HCT116 (cell line): Measurements from ENCODE around the gene CHSY1. TPM values are rescaled to one million over a fixed set of nuclear protein-coding genes. Genes with fewer than 3 reads are reported as not detected.

Experiments used
- ATAC-seq: fragments of 200-7000 bp; cut with Tn5 transposase; 2 replicates; pipeline ENCODE4 v1.9.1; 2020; ENCODE audit warnings: mild to moderate bottlenecking, moderate library complexity
- BruUV-seq: library from RNA; stranded (reverse); fragments of 400-500 nt; replicated peaks from 2 replicates; lab custom pipeline; 2021; lab: Mats Ljungman, UMichigan
- CTCF ChIA-PET: fragments of 300-600 bp; sonication (Branson Sonifier 250); formaldehyde crosslinking; loops from one replicate; lab custom pipeline; 2021; ENCODE audit warnings: antibody characterized with exemption; lab: Charles Lee
- POLR2A ChIA-PET: fragments of 300-600, 350-600 bp; sonication (Branson Sonifier 250); formaldehyde crosslinking; loops from one replicate; lab custom pipeline; 2021; ENCODE audit warnings: antibody characterized with exemption; lab: Charles Lee
- RAD21 ChIA-PET, 2 experiments: fragments of 300-600 bp; sonication (Branson Sonifier 250); formaldehyde crosslinking; loops; one replicate each; lab custom pipeline; 2023; ENCODE audit warnings: low total read pairs in 2 of 2; ENCODE audit not compliant: uncharacterized antibody in 2 of 2, unreplicated experiment in 2 of 2, low non-redundant PET in 1 of 2; lab: Charles Lee
- DNase-seq: peaks from one replicate; pipeline ENCODE4 v3.0.0-alpha.2; 2010; ENCODE audit warnings: low read depth, low spot score
- H2AFZ ChIP-seq: fragments of 200-600 bp; shearing (Covaris generic), sonication (generic); 2 replicates; pipeline ENCODE4 v1.6.1; 2017; ENCODE audit warnings: low read depth, mixed run types, mixed read lengths, antibody characterized with exemption, low read length; ENCODE audit not compliant: poor library complexity, severe bottlenecking
- H3K27ac ChIP-seq: 2 replicates; pipeline ENCODE4 v1.5.1; 2012; ENCODE audit warnings: low read depth, low read length
- H3K27me3 ChIP-seq: fragments of 200-600 bp; sonication (generic); 2 replicates; pipeline ENCODE4 v1.6.1; 2016; ENCODE audit warnings: mixed run types, low read length, mixed read lengths; ENCODE audit not compliant: insufficient read depth
- H3K36me3 ChIP-seq, 2 experiments: fragments of 200-500 bp in 1 of 2; fragments of 200-600 bp in 1 of 2; sonication (Bioruptor generic) in 1 of 2; sonication (generic) in 1 of 2; 2 replicates each; pipeline versions ENCODE4 v1.5.1 to v1.6.1; 2014 to 2016; ENCODE audit warnings: low read length in 2 of 2, inconsistent platforms in 1 of 2, mixed read lengths in 1 of 2, mixed run types in 1 of 2; ENCODE audit not compliant: insufficient read depth in 2 of 2, control insufficient read depth in 1 of 2
- H3K4me1 ChIP-seq, 2 experiments: fragments of 200-600 bp in 1 of 2; sonication (generic) in 1 of 2; 2 replicates each; pipeline versions ENCODE4 v1.5.1 to v1.6.1; 2012 to 2017; ENCODE audit warnings: low read length in 2 of 2, inconsistent platforms in 1 of 2, mild to moderate bottlenecking in 1 of 2, mixed read lengths in 1 of 2, mixed run types in 1 of 2, moderate library complexity in 1 of 2; ENCODE audit not compliant: insufficient read depth in 2 of 2, control insufficient read depth in 1 of 2
- H3K4me2 ChIP-seq: fragments of 200-600 bp; sonication (generic); 2 replicates; pipeline ENCODE4 v1.6.1; 2017; ENCODE audit warnings: mixed run types, low read length, mixed read lengths
- H3K4me3 ChIP-seq, 2 experiments: fragments of 200-600 bp in 1 of 2; sonication (generic) in 1 of 2; replicated peaks in 1 of 2; 2 replicates each; pipeline ENCODE4 v1.5.1; 2011 to 2016; ENCODE audit warnings: low read length in 2 of 2, control low read depth in 1 of 2, low read depth in 1 of 2, mild to moderate bottlenecking in 1 of 2, mixed read lengths in 1 of 2, mixed run types in 1 of 2
- H3K79me2 ChIP-seq: fragments of 200-600 bp; sonication (generic); 2 replicates; pipeline ENCODE4 v1.6.1; 2017; ENCODE audit warnings: mild to moderate bottlenecking, mixed run types, low read length, moderate library complexity, mixed read lengths; ENCODE audit not compliant: insufficient read depth
- H3K9ac ChIP-seq: fragments of 200-600 bp; sonication (generic); 2 replicates; pipeline ENCODE4 v1.6.1; 2016; ENCODE audit warnings: low read length, mixed read lengths
- H3K9me2 ChIP-seq: fragments of 200-600 bp; sonication (generic), shearing (Covaris generic); 2 replicates; pipeline ENCODE4 v1.6.1; 2017; ENCODE audit warnings: mixed run types, mild to moderate bottlenecking, moderate library complexity; ENCODE audit not compliant: insufficient read depth
- H3K9me3 ChIP-seq, 2 experiments: fragments of 200-500 bp in 1 of 2; fragments of 200-600 bp in 1 of 2; sonication (Bioruptor generic) in 1 of 2; sonication (generic) in 1 of 2; 2 replicates each; pipeline ENCODE4 v1.6.1; 2014 to 2017; ENCODE audit warnings: low read length in 2 of 2, mixed read lengths in 2 of 2, inconsistent platforms in 1 of 2, low read depth in 1 of 2, mild to moderate bottlenecking in 1 of 2, mixed run types in 1 of 2, moderate library complexity in 1 of 2; ENCODE audit not compliant: control insufficient read depth in 1 of 2, insufficient read depth in 1 of 2
- H4K20me1 ChIP-seq: fragments of 200-600 bp; sonication (generic), shearing (Covaris generic); 2 replicates; pipeline ENCODE4 v1.6.1; 2017; ENCODE audit warnings: mixed run types, mild to moderate bottlenecking, moderate library complexity; ENCODE audit not compliant: insufficient read depth
- EGR1 ChIP-seq: IDR thresholded peaks from 2 replicates; pipeline ENCODE4 v1.6.1; 2012; ENCODE audit warnings: low read depth
- FOSL1 ChIP-seq: IDR thresholded peaks from 2 replicates; pipeline ENCODE4 v1.6.1; 2012; ENCODE audit warnings: low read depth
- JUND ChIP-seq: IDR thresholded peaks from 2 replicates; pipeline ENCODE4 v1.6.1; 2012
- MAX ChIP-seq: IDR thresholded peaks from 2 replicates; pipeline ENCODE4 v1.6.1; 2012
- POLR2AphosphoS5 ChIP-seq: IDR thresholded peaks from 2 replicates; pipeline ENCODE4 v1.6.1; 2011; ENCODE audit warnings: mild to moderate bottlenecking, low read depth, low read length, moderate library complexity
- TCF7L2 ChIP-seq: IDR thresholded peaks from 2 replicates; pipeline ENCODE4 v1.7.0; 2011; ENCODE audit warnings: borderline replicate concordance, inconsistent platforms; ENCODE audit not compliant: insufficient read depth, insufficient read length; ENCODE audit errors: extremely low read depth
- YY1 ChIP-seq: IDR thresholded peaks from 2 replicates; pipeline ENCODE4 v1.6.1; 2011; ENCODE audit warnings: low read length, low read depth, moderate library complexity, mild to moderate bottlenecking; ENCODE audit not compliant: insufficient replicate concordance; ENCODE audit errors: extremely low read depth
- ZNF274 ChIP-seq: fragments of 200-500 bp; sonication (Bioruptor generic); IDR thresholded peaks from 2 replicates; pipeline ENCODE4 v1.6.1; 2014; ENCODE audit warnings: mild to moderate bottlenecking, low read depth, low read length, inconsistent platforms
- intact Hi-C: fragments of 100-400 bp; cut with micrococcal nuclease; formaldehyde crosslinking; loops from 2 replicates; pipeline ENCODE4 v1.10.0; 2022
- total RNA-seq: library from RNA; stranded (reverse); gene quantifications from one replicate; pipeline ENCODE4 v1.2.1, GENCODE V29; 2021; ENCODE audit not compliant: unreplicated experiment

The CHSY1 gene
- total RNA-seq, 1 experiment from 2014 or later = 25.4 TPM

GRCh38 chr15:101296418-101297405, 44.9 kb upstream of the CHSY1 start:
- no TSS peak for BruUV-seq
- intact Hi-C loops = no loop called here
- H3K27me3 ChIP-seq = no peaks in the 10 kb centered on the region
- H3K9me3 ChIP-seq = no peaks in the 10 kb centered on the region
- peaks cover 24% of the 10 kb centered on the region; the same call in 1 of the 2 replicates for H4K20me1 ChIP-seq
- H3K9me2 ChIP-seq = no peaks in the 10 kb centered on the region
- TF ChIP-seq MAX = no peak
- no peak for TF ChIP-seq JUND
- no peak for TF ChIP-seq YY1
- no peak for TF ChIP-seq FOSL1
- no peak for TF ChIP-seq ZNF274
- no peak for TF ChIP-seq EGR1
- no peak for TF ChIP-seq TCF7L2
- TF ChIP-seq POLR2AphosphoS5 = no peak
- TF ChIP-seq, all 23 proteins: peak for 0
- DNase-seq = no peak
- H3K4me2 ChIP-seq = peak overlapping the region; percentile 90
- no peak overlapping the region; the same call in 1 of the 2 replicates for H3K9ac ChIP-seq
- peaks cover 34% of the 10 kb centered on the region for H3K79me2 ChIP-seq
- H3K4me3 ChIP-seq = peak overlapping the region; percentile 57 to 96; a peak in 3 of 4 replicates
- ChIA-PET RAD21 (no interaction called here), POLR2A (no interaction called here), CTCF (interaction anchor here (1.5 kb wide), 1 partner anchor 205 kb away, joined by 4 read pairs; no protein-coding TSS in a partner anchor)
- H3K36me3 ChIP-seq = peaks cover 2 to 9% of the 10 kb centered on the region in 2 experiments; a peak in 2 of 4 replicates
- no peak for ATAC-seq
- peaks cover 15 to 28% of the 10 kb centered on the region in 2 experiments for H3K4me1 ChIP-seq
- no peak overlapping the region for H2AFZ ChIP-seq
- H3K27ac ChIP-seq = no peak overlapping the region
